GM21786 (cell line): Measurements from ENCODE around the gene SPAG16.
A peak's percentile ranks its signal among the peaks of the same experiment; 100 is the strongest.

Source experiments
- ATAC-seq: cut with Tn5 transposase; IDR thresholded peaks from one replicate; pipeline ENCODE4 v1.9.1; 2021; ENCODE audit not compliant: unreplicated experiment

The SPAG16 gene

DNA sequence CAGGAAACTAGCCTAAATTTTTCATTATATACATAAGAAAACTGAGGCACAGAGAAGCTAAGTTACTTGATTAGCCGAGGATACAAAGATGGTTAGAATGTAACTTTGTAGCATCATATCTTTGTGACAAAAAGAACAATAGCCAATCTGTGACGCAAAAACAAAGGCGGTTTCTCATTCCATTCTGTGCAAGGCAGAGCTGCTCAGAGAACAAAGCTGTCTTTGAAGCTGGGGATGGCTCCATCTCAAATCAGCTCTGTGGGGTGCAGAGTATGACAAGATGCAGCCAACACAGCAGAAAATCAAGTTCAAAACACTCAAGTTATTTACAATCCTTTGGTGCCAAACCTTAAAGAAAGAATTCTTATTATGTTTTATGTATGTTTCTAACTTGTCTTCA is 1044.7 kb downstream of the SPAG16 start:
- no peak for ATAC-seq

DNA sequence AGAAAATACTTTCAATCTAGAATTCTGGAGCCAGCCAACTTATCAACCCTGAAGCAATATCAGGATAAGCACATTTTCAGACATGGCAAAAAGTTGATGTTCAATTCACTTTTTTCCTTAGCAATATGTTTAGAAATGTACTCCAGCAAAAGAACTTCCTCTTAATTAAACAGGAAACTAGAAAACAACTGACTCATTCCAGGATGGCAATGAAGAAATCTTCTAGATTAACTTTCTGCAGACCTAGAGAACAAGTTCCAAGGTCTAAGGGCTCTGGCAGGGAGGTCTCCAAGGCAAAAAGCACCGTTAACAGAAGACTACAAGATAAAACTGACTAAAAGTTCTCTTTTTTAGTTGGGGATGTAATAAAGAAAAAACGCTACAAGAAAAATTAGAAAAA is 1057.4 kb downstream of the SPAG16 start:
- ATAC-seq, result no peak

DNA sequence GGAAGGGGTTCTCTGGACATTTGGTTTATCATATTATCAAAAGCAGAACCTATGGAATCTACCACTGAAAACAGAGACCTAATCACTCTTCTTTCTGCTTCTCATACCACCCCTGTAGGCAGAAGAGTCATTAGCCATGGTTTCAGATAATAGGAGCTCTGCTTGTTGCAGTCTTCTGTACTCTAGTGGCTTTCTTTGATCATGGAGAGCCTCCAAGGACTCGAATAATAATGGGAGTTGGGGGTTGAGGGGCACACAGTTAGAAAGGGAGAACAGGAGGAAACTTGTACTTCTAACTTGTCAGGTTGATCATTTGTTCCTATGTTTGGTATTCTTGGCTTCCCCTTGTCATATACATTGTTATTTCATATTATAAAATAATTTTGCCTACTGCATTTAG is 1074.2 kb downstream of the SPAG16 start:
- no peak for ATAC-seq

DNA sequence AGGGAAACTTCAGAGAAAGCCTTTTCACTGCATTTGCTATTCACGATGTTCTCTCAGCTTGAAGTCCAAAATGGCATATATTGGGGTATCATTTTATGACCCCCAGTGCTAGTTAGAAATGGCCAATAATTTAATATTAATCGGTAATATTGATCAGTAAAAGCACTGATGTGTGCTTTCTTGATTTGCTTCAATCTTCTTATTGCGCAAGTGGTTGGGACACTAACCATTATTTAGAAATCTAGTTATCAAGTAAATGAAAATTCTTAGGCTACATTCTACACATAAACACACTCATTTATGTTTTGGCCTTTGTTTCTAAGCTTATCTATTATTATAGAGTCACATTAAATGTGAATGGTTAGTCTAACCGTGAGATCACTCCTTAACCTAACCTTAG is 1076.9 kb downstream of the SPAG16 start:
- no peak for ATAC-seq

DNA sequence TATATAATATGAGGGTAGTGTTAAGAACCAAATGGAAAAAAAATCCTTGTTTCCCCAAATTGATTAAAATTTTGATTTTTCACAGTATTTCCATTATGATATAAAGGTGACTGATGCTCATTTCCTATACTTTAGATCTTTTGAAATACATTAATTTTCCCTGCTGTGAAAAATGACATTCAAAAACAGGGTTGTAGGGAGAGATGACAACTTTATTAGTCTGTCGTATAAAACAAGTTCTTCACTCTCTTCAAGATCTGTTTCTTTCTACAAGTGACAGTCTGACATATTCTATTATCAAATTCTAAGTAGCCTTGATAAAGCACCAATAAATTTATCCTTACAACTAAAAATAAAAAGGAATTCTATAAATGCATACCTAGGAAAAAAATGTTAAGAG is 1081.3 kb downstream of the SPAG16 start:
- ATAC-seq, result no peak

DNA sequence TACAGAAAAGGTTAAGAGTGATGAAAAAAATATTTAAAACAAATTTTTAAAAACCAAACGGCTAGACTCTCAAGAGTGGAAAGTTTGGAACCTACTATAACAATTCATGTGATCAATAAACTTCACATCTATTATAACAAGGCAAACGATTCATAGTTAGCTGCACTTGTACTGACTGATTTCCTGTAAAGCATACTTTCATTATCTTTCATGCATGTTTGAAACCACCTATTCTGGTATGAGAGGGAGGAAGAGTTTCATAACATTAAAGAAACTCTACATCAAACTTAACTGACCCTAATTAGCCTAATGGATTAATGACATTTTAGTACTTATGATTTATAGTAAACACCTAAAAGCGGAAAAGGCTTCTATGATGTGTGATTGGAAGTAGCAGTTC is 1082.9 kb downstream of the SPAG16 start:
- ATAC-seq, result no peak

DNA sequence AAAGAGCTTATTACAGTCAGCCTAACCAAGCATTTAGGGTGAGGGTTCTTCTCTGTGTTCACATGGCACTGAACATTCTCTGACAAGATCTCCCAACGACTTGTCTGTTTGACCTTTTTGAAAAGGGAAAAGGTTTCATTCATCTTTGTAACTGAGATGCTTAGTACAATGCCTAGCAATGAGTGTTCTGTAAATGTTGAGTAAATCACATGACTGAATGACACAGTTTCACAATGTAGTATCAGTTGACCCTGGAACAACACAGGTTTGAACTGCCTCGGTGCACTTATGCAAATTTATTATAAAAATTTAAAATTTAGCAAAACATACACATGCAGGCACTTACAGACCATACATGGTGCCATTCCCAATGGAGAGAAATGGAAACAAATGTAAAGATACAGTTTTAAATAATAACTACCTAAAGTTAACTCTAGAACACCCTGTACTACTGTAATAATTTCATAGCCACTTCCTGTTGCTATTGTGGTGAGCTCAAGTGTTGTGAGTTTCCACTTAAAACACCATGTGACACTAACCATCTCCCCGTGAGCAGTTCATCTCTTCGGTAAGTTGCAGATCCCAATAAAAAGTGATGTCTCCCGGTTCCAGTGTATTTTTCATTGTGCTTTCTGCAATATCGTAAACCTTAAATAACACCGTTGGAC is 1092.5 kb downstream of the SPAG16 start:
- ATAC-seq, result no peak

DNA sequence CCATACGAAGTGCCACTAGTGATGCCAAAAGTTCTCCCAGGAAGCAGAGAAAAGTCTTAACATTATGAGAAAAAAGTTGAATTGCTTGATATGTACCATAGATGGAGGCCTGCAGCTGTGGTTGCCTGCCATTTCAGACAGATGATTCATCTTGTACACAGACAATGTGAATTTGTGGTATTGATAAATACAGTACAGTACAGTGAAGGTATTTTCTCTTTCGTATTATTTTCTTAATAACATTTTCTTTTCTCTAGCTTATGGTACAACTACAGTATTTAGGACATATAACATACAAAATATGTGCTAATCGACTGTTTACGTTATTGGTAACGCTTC is 1093.0 kb downstream of the SPAG16 start:
- no peak for ATAC-seq

DNA sequence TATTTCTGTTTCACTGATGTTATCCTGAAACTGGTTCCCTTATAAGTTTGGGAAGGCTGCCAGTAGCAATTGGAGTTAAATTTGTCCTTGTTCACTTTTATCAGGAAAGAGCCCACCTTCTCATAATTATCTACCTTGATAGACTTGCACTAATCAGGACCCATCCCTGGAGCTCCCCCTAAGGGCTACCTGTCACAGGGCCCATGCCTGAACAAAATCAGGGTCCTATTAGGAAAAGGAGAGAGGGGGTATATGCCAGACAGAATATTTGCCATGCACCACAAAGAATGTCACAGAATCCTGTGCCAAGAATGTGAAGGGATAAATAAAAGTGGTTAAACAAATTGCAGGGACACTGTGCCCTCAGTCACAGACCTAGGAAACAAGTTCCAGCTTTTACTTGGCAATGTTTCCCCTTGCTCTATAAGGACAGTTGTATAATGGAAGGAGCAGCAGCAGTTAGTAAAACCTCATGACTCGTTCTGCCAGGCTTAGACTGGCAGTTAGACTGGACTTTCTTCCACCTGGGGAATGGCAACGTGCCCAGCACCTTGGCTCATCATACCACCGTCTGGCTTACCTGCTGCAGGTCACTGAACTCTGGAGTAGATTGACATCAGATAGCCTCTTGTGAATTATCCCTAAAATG is 1094.3 kb downstream of the SPAG16 start:
- no peak for ATAC-seq

DNA sequence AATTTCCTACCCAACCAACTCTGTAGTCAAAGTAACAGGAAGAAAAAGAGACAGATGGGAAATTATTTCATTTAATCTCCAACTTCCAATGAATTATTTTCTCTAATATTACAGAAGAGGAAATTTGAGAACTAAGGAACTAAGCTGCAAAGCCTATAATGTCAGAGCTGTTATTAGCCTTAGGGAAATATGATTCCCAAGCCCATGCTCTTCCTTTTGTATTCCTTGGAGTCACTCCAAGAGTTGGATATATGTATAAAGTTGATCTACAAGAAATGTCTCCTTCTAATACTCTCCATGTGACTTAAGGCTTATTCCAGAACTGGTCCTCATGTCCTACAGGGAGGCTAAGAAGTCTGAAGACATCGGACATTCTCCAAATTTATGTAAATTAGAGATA is 1095.0 kb downstream of the SPAG16 start:
- no peak for ATAC-seq

DNA sequence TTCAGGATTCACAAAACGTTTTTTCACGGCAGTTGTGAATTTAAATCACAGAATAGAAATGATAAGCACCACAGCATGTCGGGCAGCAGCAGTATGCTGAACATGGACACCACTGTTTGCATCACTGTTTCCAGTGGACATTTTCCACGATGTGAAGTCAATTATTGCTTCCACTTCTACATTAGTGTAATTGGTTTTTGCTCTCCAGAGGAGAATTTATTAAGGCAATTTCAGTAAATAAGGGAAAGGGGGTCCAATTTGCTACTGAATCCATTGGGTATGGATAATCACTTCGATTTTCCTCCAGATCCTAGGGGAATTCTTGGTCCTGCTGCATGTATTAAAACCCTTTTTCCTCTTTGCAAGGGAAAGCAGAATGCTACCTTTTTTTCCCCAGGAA is 1096.4 kb downstream of the SPAG16 start:
- no peak for ATAC-seq

DNA sequence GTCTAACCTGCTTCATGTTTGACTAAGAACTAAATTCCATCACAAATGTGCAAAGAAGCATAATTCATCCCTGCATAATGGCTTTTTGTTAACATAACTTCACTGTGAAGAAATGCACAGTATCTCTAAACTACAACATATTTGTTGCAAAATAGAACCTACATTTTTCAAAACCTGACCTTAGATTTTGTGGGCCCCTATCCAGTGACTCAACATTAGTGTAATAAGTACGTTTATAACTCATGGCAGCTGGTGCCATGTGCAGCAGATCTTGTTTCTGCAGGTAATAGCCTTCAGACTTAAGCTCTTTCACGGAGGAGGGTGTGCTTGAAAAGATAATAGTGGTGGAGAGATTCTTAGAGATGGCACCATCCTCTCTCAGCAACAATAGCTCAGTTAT is 1098.0 kb downstream of the SPAG16 start:
- ATAC-seq, result no peak

DNA sequence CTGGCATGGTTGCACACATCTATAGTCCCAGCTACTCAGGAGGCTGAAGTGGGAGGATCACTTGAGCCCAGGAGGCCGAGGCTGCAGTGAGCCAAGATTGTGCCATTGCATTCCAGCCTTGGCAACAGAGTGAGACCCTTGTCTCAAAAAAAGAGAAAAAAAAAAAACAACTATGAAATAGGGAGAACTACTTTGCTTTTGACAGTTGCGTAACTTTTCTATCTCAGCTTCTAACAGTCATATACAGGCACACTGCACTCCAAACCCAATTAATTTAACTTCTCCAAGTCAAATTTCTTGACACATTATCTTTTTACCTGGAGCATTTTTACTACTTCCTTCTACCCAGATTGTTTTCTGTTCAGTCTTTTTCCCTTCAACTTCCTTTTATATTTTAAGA is 1102.5 kb downstream of the SPAG16 start:
- no peak for ATAC-seq

DNA sequence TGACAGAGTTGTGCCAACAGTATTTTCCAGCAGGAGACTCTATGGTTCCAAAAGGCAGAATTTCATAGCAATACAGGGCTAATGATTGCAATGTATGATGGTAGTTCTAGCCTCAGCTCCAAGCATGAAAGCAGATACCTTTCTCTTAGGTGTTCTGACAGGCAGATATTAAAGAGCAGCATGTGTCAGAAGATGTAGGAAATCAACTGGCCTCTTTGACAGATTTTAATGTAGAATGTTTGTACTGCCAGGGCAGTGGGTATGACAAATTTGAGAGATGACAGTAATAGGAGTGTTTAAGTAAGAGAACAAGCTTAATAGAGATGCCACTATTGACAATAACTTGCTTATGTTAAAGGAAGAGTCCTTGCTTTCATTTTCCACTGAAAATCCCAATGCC is 1105.1 kb downstream of the SPAG16 start:
- ATAC-seq, result no peak

DNA sequence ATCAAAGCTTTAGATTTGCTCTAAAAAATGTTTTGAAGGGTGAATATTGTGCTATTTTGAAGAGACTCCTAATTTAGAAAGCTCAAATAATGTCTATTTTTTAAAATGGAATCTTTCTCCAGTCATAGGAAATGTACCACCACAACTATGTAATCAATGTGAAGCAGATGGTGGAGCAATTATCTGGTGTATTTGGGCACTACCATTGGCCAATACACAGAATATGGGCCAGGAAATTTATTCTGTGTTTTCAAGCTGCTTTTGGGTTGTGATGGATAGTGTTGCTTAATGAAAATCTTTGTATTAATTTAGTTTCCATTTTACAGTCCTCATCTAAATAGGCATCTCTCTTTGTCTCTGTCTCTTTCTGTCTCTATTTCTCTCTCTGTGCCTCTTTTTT is 1109.5 kb downstream of the SPAG16 start:
- no peak for ATAC-seq

DNA sequence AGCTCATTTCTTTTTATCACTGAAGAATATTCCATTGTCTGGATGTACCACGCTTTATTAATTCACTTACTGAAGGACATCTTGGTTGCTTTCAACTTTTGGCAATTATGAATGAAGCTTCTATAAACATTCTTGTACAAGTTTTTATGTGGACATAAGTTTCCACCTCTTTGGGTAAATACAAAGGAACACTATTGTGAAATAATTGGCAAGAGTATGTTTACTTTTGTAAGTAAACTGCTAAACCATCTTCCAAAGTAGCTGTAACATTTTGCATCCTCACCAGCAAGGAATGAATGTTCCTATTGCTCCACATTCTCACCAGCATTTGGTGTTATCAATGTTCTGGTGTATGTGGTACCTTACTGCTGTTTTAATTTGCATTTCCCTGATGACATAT is 1110.8 kb downstream of the SPAG16 start:
- ATAC-seq, result no peak

DNA sequence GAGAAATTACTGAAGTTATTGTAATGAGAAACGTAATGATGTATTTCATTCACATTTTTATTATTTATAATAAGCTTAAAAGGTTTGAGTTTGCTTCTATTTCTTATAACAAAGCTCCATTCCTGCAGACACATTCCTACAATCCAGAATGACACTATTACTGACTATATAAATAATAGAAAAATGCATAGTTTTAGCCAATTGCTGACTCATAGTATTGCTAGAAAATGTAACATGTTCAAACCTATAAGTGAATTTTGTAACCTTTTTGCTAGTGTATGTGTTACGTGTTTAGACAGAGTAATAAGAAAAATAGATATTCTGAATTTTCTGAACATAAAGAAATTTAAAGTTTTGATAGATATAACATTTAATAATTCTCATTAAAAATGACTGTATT is 1117.3 kb downstream of the SPAG16 start:
- ATAC-seq, result no peak

DNA sequence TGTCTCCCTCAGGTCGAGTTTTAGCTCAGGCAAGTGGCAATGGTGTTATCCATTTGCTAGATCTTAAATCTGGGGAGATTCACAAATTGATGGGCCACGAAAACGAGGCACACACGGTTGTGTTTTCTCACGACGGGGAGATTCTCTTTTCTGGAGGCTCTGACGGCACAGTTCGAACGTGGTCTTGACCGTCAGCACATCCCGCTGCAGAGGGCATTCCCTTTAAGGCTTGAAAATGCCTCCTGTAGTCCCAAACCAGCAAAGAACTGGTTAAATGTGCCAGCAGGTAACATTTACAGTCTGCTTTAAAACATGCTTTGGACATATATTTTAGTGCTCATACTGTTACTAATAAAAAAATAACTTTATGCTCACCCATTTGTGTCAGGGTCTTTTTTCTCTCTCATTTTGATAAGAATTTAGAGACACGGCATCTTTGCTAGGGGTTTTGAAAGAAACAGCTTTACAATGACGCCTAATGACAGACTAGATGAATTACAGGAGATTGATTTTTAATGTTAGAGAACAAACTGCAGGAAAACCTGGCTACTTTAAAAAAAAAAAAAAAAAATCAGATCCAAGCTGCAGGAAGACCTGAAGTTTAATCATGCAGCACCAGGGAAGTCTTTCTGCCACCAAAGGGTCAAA is 1126.0 kb downstream of the SPAG16 start:
- no peak for ATAC-seq

DNA sequence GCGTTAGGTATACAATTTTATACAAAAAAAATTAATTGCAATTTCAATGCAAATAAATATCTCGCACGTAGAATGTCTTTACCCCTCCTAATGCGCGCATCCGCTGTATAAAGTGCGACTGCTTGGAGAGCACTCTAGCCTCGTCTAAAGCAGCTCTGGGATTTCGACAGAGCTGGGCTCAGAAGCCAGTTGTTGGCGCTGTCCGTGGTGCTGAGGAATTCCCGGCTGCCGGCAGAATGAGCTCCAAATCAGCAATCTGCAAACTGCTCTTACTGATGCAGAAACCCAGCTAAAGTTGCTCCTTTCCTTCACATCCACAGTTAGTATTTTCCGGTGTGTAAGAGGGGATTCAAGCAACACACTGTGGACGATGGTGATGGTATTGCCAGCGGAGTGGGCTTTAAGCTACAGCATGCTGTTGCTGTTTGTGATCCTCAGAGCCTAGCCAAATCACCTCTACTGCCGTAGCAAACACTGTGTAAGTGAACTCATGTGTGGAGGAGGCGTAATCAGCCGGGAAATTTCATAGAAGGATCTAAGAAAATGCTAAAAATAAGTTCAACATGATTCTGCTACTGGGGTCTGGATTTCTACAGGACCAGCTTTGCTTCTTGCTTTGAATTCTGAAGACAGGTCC is 1126.8 kb downstream of the SPAG16 start, which contains the start of gene VWC2L:
Gene VWC2L (plus strand): TSS at position 137 of the 637 bp plus-strand sequence. CDS start 3,140 bp downstream, outside the sequence.
- ATAC-seq, result peak; percentile 77

DNA sequence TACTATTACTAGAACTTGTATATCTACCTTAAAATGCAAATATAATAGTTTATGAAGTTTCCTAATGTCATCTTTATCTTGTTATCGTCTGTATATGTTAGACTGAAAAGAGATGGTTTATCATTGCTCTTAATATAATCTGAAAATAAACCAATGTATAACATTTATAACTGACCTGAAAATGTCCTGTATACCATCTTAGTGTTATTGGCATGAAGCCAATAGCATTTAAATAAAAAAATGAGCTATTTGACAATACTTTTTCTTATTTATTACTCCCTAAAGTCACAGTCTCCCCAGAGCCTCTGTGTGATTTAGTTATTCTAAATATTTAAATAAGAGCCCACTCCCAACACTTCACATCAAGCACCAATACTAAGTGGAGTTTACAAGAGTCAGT is 1128.4 kb downstream of the SPAG16 start:
- no peak for ATAC-seq

DNA sequence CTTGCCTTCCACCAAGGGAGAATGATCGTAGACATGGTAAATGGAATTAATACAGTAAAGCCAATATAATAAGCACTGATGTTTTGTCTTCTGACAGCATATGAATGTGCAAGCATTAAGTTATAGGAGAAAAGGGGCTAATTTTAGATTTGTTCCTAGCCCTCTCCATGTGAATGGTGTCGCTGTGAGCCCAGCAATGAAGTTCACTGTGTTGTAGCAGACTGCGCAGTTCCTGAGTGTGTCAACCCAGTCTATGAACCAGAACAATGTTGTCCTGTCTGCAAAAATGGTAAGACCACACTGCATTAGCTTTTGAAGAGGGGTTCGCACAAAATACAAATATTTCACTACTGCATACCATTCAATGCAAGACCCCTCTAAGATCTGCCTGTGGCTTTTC is 1152.2 kb downstream of the SPAG16 start:
- no peak for ATAC-seq
